Activated CD8-positive, alpha-beta memory T cell treated with anti-CD3 and anti-CD28 coated beads, Interleukin-2, amount 50 U/mL, for 1 hour (primary cell): ENCODE data around the gene NAAA.
"Not testable (repeated sequence)": the region's sequence is repeated elsewhere in the genome, so short reads cannot be mapped to it uniquely, and the experiment has no call there.

Experiments used
- DNase-seq: peaks from one replicate; pipeline ENCODE4 v3.0.0-alpha.2; 2020; ENCODE audit errors: extremely low read depth

Gene NAAA

GRCh38 chr4:75940692-75941253 is at the start of gene NAAA:
NAAA (minus strand) TSS chr4:75941013; CDS start chr4:75940949, 64 bp downstream.
- DNase-seq = peak; percentile 19

DNA sequence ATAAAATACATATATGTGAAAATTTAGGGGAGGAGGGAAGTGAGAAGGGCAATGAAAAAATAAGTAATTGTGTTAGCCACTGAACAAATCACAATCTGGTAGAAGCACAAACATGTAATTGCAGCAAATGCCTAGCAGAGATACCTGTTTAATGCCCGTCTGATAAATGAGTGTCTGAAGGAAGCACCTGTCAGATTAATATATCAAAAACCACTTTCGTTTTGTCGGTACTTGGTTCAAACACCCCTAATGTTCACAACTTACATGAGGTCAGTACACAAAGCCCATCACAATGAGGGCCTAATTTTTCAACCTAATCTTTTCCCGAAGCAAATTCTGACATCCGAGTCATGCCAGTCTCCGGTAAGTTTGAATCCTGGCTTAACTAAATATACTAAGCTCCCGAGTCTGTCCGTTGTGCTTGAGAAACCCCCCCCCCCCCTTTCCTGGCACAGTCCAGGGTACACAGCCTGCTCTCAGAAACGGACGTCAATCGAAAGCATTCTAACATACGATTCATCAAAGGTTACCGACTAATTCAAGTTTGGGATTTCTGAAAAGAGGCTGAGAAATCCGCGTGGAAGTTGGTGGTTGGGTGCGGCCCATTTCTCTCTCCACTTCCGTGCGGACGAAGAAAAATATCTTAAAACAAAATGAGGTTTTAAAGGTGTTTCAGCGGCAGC is 49.2 kb upstream of the NAAA start:
- DNase-seq = no peak

GRCh38 chr4:75985116-75985515 is 44.3 kb upstream of the NAAA start:
- DNase-seq = no peak

DNA sequence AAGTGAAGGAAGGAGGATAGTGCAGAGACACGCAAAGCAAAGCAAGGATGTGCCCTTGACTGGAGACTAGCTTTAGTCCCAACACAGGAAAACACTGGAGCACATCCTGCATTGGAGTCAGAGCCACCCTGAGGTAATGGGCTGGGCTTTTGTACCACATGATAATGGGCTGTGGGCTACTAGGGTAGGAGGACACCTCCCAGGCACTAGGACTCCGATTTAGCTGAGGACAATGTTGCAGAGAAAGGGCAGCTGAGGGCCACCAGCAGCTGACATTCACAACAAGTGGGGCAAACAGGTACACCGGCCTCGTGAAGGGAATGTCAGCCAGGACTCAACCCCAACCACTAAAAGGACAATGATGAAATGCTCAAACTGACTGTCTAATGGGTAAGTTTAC is 39.8 kb upstream of the NAAA start:
- no peak for DNase-seq

- DNase-seq = no peak
These were observed 35.4 kb upstream of the NAAA start for GRCh38 chr4:75976177-75976576.

DNA sequence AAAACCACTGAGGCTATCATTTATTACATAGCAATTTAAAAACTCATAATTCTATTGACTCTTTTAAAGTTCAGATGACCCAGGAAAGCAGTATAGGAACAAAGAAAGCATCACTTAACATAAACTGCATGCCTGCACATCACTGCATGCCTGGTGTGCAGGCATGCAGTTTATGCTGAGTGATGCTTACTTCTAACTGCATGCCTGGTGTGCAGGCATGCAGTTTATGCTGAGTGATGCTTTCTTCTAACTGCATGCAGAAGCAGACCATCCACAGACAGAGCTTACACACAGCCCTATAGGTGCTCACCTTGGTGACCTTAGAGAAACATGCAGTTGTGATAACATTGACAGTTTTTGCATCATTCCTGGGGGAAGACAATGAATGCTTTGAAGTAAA is 33.0 kb upstream of the NAAA start:
- no peak for DNase-seq

DNA sequence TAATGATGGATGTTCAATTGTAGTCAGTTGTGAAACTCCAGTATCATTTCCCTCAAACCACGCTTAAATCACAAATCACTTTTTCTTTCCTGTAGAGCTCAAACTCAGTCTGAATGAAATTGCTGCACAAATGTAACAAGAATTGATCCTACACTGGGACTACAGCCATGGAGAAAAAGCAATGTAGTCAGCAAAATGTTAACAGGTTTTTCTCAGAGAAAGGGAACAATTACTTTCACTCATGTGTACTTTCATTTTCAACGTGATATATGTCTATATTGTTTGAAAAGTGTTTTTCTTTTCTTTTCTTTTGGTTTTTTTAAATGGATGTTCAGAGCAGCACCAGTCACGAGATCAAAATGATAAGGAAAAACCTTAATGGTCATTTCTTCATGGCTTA is 27.3 kb upstream of the NAAA start:
- no peak for DNase-seq

- DNase-seq = no peak
These were observed 22.7 kb upstream of the NAAA start for GRCh38 chr4:75963558-75963957.

DNA sequence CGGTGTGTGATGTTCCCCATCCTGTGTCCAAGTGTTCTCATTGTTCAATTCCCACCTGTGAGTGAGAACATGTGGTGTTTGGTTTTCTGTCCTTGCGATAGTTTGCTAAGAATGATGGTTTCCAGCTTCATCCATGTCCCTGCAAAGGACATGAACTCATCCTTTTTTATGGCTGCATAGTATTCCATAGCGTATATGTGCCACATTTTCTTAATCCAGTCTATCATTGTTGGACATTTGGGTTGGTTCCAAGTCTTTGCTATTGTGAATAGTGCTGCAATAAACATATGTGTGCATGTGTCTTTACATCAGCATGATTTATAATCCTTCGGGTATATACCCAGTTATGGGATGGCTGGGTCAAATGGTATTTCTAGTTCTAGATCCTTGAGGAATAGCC is 21.3 kb upstream of the NAAA start:
- DNase-seq = not testable (repeated sequence)

- DNase-seq = not testable (repeated sequence)
These were observed 17.7 kb upstream of the NAAA start for GRCh38 chr4:75958546-75958945.

GRCh38 chr4:75954811-75955210 is 14.0 kb upstream of the NAAA start:
- not testable (repeated sequence) for DNase-seq

DNA sequence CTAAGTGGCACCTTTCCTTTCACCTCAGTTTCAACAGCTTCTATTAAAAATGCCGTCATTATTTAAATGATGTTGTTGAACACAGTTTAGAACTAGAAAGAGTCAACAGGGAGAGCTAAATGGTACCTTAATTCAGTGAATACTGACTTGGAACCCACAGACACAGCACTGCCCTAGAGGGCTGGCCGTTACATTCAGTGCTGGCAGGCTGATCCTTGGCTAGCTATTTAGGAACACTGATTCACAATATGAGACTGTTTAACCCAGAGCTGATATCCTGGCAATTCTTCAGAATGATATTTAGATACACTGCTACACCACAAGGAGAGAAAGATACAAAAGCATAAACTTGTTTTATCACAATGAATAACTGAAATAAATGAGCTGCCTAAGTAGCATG is 12.7 kb upstream of the NAAA start:
- DNase-seq = no peak

DNA sequence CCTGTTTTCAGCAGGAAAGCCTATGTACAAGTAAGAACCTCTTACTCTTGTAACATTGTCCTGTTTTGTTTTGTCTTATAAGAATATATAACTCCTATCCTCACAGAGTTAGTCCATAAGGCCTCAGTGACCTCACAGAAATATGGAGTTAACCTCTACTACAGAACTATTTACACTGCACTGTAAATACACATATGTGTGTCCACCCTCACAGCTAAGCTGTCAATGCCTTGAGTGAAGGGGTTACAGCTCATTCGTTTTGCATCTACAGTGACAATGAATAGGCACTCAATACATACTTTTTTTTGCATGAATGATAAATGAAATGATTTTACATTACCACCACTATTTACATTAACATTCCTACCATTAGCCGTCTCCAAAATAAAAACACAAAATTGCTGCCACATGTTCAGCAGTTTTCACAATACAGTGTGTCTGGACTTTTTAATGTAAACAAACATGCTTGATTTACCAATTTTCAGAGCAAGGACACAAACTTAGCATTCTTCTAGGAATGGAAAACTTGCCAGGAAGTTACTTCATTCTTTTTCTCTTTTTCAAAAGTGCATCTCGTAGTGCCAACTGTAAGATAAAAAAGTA is 9.5 kb upstream of the NAAA start:
- no peak for DNase-seq

- no peak for DNase-seq
These were observed 8.1 kb upstream of the NAAA start for GRCh38 chr4:75948822-75949444.

DNA sequence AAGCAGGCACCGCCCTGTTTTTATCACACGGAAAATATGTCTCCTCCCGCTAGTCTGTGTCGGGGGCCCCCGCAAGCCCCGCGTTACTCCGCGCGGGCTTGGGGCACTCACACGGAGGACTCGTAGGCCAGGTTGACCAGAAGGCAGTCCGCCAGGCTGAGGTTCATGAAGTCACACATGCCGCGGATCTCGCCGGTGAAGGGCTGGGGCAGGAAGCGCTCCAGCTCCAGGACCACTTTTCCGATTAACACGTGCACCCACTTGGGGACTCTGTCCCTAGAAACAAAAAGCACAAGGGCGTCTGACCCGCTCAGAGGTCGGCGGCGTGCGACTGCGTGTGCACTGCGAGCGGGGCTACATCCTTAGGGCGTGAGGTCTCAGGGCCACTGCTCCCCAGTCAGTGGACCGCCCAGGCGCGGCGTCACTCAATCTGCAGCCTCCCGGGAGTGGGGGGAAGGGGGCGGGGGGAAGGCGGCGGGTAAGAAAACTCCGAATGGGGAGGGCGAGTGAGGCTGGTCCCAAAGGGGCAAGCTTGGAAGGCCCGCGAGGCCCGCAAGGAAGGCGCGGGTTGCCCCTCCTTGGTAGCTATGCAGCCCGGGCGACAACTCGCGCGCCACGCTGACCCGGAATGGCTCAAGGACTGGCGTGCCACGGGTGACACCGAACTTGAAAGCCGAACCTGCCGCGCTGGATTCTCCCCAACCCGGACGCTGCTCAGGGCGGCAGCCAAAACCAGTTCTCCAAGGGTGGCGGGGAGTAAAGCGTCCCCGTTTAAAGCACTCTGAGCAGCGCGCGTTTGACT is 722 bp downstream of the NAAA start:
- DNase-seq = peak; percentile 21

GRCh38 chr4:75935628-75936027 is 5.2 kb downstream of the NAAA start:
- DNase-seq = no peak

- no peak for DNase-seq
These were observed 10.7 kb downstream of the NAAA start for GRCh38 chr4:75930152-75930551.

GRCh38 chr4:75924916-75925315 is 15.9 kb downstream of the NAAA start:
- DNase-seq = not testable (repeated sequence)

GRCh38 chr4:75924309-75924827 is 16.4 kb downstream of the NAAA start:
- no peak for DNase-seq

DNA sequence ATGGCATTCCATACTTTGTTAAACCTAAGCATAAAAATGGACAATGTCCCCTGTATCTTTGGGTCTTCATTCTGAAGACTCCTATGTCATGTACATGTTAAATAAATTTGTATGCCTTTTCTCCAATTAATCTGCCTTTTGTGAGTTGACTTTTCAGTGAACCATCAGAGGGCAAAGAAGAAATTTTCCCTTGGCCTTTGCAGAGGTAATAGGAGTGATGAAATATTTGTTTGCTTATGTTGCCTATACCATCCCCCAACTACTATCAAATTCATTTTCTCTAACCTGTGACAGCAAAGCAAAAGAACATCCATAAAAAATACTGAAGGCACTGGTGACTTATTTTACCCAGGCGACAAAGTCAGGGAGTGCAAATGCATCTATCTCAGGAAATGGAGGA is 18.2 kb downstream of the NAAA start:
- DNase-seq = no peak

- no peak for DNase-seq
These were observed 18.9 kb downstream of the NAAA start for GRCh38 chr4:75921910-75922309.

GRCh38 chr4:75920327-75920726 is 20.5 kb downstream of the NAAA start:
- DNase-seq = no peak
